K562 (cell line): Measurements from ENCODE around the gene EFNB3. TPM values are rescaled to one million over a fixed set of nuclear protein-coding genes. Genes with fewer than 3 reads are reported as not detected.

Experiments
- CAMTA2 ChIP-seq: fragments of 250-450 bp; sonication (Bioruptor Pico); conservative IDR thresholded peaks from 2 replicates; pipeline ENCODE4 v1.5.1; 2022
- CEBPG ChIP-seq, 3 experiments: fragments of 200-800 bp in 1 of 3; sonication (Bioruptor generic) in 1 of 3; sonication (generic) in 1 of 3; formaldehyde crosslinking in 1 of 3; IDR thresholded peaks in 2 of 3; conservative IDR thresholded peaks in 1 of 3; 2 replicates each; pipeline versions ENCODE4 v1.6.1 to v1.8.0; 2016 to 2022; ENCODE audit warnings: missing compliant biosample characterization in 2 of 3, missing genetic modification characterization in 2 of 3, mild to moderate bottlenecking in 1 of 3, missing genetic modification reagents in 1 of 3
- EP400 ChIP-seq: fragments of 450-650 bp; IDR thresholded peaks from 2 replicates; pipeline ENCODE4 v1.6.1; 2017; ENCODE audit warnings: antibody characterized with exemption, mild to moderate bottlenecking, moderate library complexity
- GABPB1 ChIP-seq: sonication (generic); formaldehyde crosslinking; IDR thresholded peaks from 2 replicates; pipeline ENCODE4 v1.8.0; 2022; ENCODE audit warnings: mild to moderate bottlenecking, missing genetic modification reagents
- KDM2B ChIP-seq: fragments of 250-450 bp; sonication (Bioruptor Pico); IDR thresholded peaks from 2 replicates; pipeline ENCODE4 v1.8.0; 2021; ENCODE audit warnings: mild to moderate bottlenecking, moderate library complexity
- MAFG ChIP-seq: fragments of 450-650 bp; conservative IDR thresholded peaks from 2 replicates; pipeline ENCODE4 v1.6.1; 2016; ENCODE audit warnings: missing genetic modification characterization, missing compliant biosample characterization
- NFE2L1 ChIP-seq: fragments of 450-650 bp; IDR thresholded peaks from 2 replicates; pipeline ENCODE4 v1.6.1; 2016; ENCODE audit warnings: missing genetic modification characterization, low read depth, mild to moderate bottlenecking, missing compliant biosample characterization, moderate library complexity, borderline replicate concordance
- PHF8 ChIP-seq: fragments of 200-600 bp; sonication (generic); IDR thresholded peaks from 2 replicates; pipeline ENCODE4 v1.6.1; 2012; ENCODE audit warnings: mixed run types, mild to moderate bottlenecking, inconsistent platforms, low read length, moderate library complexity, borderline replicate concordance
- PML ChIP-seq: IDR thresholded peaks from 2 replicates; pipeline ENCODE4 v1.6.1; 2012; ENCODE audit warnings: low read length, inconsistent platforms
- RFX1 ChIP-seq: fragments of 450-650 bp; IDR thresholded peaks from 2 replicates; pipeline ENCODE4 v1.6.1; 2016; ENCODE audit warnings: mild to moderate bottlenecking, moderate library complexity
- TAF1 ChIP-seq: IDR thresholded peaks from 2 replicates; pipeline ENCODE4 v1.6.1; 2011; ENCODE audit warnings: mild to moderate bottlenecking, low read length, moderate library complexity; ENCODE audit not compliant: insufficient read depth, control insufficient read depth, severe bottlenecking; ENCODE audit errors: extremely low read depth
- TAF7 ChIP-seq: fragments of 450-650 bp; IDR thresholded peaks from 2 replicates; pipeline ENCODE4 v1.6.1; 2016; ENCODE audit warnings: missing genetic modification characterization, missing compliant biosample characterization
- ZC3H8 ChIP-seq: fragments of 450-650 bp; IDR thresholded peaks from 2 replicates; pipeline ENCODE4 v1.6.1; 2017
- ZNF143 ChIP-seq: sonication (generic); formaldehyde crosslinking; IDR thresholded peaks from 2 replicates; pipeline ENCODE4 v1.9.0; 2022; ENCODE audit warnings: mild to moderate bottlenecking, missing genetic modification reagents
- ZNF253 ChIP-seq: fragments of 250-450 bp; sonication (Bioruptor Pico); conservative IDR thresholded peaks from 2 replicates; pipeline ENCODE4 v1.6.1; 2021; ENCODE audit warnings: mild to moderate bottlenecking
- ZNF444 ChIP-seq: fragments of 250-450 bp; sonication (Bioruptor Pico); IDR thresholded peaks from 2 replicates; pipeline ENCODE4 v1.4.0; 2020; ENCODE audit warnings: mild to moderate bottlenecking, moderate library complexity
- polyA plus RNA-seq, 8 experiments: library from polyadenylated mRNA; depleted of rRNA in 4 of 8; stranded (reverse) in 5 of 8; unstranded in 3 of 8; fragments of >200 nt; fragmentation: Nextera tagmentation in 2 of 8; fragmentation: Illumina TruSeq in 1 of 8; extraction: Ambion mirVana in 2 of 8; extraction: Trizol in 1 of 8; gene quantifications; 2 replicates each; pipeline versions ENCODE4 v1.2.1 to v1.2.3, GENCODE V29; 2011 to 2014; ENCODE audit warnings: inconsistent platforms in 1 of 8, missing spikeins in 1 of 8
- total RNA-seq, 7 experiments: library from RNA; depleted of rRNA in 6 of 7; stranded (reverse); fragments of >200 nt in 6 of 7; fragmentation: Illumina TruSeq in 2 of 7; extraction: Trizol in 2 of 7; gene quantifications; 2 replicates each; pipeline versions ENCODE4 v1.2.1 to v1.2.3, GENCODE V29; 2011 to 2021; ENCODE audit warnings: low replicate concordance in 1 of 7
- TF ChIP-seq, protein P1 (sequence below): fragments of 250-450 bp; sonication (Bioruptor Pico); IDR thresholded peaks from 2 replicates; pipeline ENCODE4 v1.9.0; 2021; ENCODE audit warnings: mild to moderate bottlenecking, inconsistent platforms
- TF ChIP-seq, protein P2 (sequence below), 2 experiments: fragments of 450-650 bp; IDR thresholded peaks; 2 replicates each; pipeline ENCODE4 v1.6.1; 2018; ENCODE audit warnings: mild to moderate bottlenecking in 2 of 2, low read depth in 1 of 2; ENCODE audit not compliant: partially characterized antibody in 2 of 2

The EFNB3 gene
- total and polyA plus RNA-seq, 9 of the 15 experiments (the other 6 are each of a cell fraction or from before 2014, with no cell fraction given), result not detected

- TF ChIP-seq NFE2L1 (tag), result no peak
- TF ChIP-seq EP400, result peak; percentile 85; the same call in 1 of the 2 replicates
- TF ChIP-seq RFX1, result no peak
- no peak for TF ChIP-seq MAFG (tag)
- peak; percentile 64; the same call in 1 of the 2 replicates for TF ChIP-seq TAF7 (tag)
- TF ChIP-seq, protein P1, sequence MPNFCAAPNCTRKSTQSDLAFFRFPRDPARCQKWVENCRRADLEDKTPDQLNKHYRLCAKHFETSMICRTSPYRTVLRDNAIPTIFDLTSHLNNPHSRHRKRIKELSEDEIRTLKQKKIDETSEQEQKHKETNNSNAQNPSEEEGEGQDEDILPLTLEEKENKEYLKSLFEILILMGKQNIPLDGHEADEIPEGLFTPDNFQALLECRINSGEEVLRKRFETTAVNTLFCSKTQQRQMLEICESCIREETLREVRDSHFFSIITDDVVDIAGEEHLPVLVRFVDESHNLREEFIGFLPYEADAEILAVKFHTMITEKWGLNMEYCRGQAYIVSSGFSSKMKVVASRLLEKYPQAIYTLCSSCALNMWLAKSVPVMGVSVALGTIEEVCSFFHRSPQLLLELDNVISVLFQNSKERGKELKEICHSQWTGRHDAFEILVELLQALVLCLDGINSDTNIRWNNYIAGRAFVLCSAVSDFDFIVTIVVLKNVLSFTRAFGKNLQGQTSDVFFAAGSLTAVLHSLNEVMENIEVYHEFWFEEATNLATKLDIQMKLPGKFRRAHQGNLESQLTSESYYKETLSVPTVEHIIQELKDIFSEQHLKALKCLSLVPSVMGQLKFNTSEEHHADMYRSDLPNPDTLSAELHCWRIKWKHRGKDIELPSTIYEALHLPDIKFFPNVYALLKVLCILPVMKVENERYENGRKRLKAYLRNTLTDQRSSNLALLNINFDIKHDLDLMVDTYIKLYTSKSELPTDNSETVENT, result peak; percentile 28; the same call in 1 of the 2 replicates
- TF ChIP-seq ZNF444 (CRISPR knock-in tag), result no peak
- peak; percentile 77 for TF ChIP-seq TAF1
- no peak for TF ChIP-seq CAMTA2 (CRISPR knock-in tag)
- peak; percentile 67 for TF ChIP-seq PHF8
- peak; percentile 89 for TF ChIP-seq GABPB1 (CRISPR knock-in tag)
- TF ChIP-seq ZNF143 (CRISPR knock-in tag), result peak; percentile 50; the same call in 1 of the 2 replicates
- no peak for TF ChIP-seq KDM2B (CRISPR knock-in tag)
- no peak for TF ChIP-seq ZNF253 (CRISPR knock-in tag)
- TF ChIP-seq, protein P2, sequence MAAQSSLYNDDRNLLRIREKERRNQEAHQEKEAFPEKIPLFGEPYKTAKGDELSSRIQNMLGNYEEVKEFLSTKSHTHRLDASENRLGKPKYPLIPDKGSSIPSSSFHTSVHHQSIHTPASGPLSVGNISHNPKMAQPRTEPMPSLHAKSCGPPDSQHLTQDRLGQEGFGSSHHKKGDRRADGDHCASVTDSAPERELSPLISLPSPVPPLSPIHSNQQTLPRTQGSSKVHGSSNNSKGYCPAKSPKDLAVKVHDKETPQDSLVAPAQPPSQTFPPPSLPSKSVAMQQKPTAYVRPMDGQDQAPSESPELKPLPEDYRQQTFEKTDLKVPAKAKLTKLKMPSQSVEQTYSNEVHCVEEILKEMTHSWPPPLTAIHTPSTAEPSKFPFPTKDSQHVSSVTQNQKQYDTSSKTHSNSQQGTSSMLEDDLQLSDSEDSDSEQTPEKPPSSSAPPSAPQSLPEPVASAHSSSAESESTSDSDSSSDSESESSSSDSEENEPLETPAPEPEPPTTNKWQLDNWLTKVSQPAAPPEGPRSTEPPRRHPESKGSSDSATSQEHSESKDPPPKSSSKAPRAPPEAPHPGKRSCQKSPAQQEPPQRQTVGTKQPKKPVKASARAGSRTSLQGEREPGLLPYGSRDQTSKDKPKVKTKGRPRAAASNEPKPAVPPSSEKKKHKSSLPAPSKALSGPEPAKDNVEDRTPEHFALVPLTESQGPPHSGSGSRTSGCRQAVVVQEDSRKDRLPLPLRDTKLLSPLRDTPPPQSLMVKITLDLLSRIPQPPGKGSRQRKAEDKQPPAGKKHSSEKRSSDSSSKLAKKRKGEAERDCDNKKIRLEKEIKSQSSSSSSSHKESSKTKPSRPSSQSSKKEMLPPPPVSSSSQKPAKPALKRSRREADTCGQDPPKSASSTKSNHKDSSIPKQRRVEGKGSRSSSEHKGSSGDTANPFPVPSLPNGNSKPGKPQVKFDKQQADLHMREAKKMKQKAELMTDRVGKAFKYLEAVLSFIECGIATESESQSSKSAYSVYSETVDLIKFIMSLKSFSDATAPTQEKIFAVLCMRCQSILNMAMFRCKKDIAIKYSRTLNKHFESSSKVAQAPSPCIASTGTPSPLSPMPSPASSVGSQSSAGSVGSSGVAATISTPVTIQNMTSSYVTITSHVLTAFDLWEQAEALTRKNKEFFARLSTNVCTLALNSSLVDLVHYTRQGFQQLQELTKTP (IDR thresholded peaks at IDR 0.05; ENCODE audit: low read depth in 1 of 2, partially characterized antibody in 2 of 2), result no peak
- no peak for TF ChIP-seq ZC3H8
- peak; percentile 34; the same call in 1 of the 2 replicates for TF ChIP-seq PML
- peak; percentile 72 for TF ChIP-seq CEBPG (CRISPR knock-in tag; IDR thresholded peaks at IDR 0.05)
- peak in 1 of 2 experiments; percentile 20; a peak in 1 of 4 replicates for TF ChIP-seq CEBPG (tag; conservative IDR thresholded peaks at IDR 0.05 in 1 of 2, IDR thresholded peaks at IDR 0.05 in 1 of 2)
Observed at GRCh38 chr17:7685533-7686221, 19.3 kb upstream of the EFNB3 start (continued).
